ENCODE results near the gene ATF1. TPM values are rescaled to one million over a fixed set of nuclear protein-coding genes. Genes with fewer than 3 reads are reported as not detected.

The ATF1 gene
- total RNA-seq, 1 experiment from 2014 or later = 87.2 TPM

DNA sequence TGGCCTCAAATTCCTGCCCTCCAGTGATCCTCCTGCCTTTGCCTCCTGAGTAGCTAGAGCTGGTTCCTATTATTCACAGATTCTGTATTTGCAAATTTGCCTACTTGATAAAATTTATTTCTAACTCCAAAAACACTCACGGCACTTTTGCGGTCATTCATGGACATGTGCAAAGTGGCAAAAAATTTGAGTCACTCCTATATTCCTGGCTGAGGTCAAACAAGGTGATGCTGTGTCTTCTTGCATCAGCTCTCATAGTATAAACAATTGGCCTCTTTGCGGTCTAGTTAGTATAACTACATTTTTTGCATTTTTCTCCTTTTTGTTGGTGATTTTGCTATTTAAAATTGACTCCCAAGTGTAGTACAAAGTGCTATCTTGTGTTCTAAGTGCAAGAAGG lies 24.7 kb downstream of the ATF1 start:
- Mint-ChIP-seq H3K4me3 (ENCODE audit: unreplicated experiment) (no peak overlapping the region), H3K27me3 (ENCODE audit: insufficient read depth, unreplicated experiment) (no peaks in the 10 kb centered on the region), H3K36me3 (ENCODE audit: insufficient read depth, unreplicated experiment) (peaks cover 51% of the 10 kb centered on the region), H3K9me3 (ENCODE audit: unreplicated experiment) (peaks cover 8% of the 10 kb centered on the region), H3K4me1 (ENCODE audit: insufficient read depth, unreplicated experiment) (peaks cover 68% of the 10 kb centered on the region), H3K27ac (ENCODE audit: low read depth, unreplicated experiment) (peak overlapping the region; percentile 96)
- CTCF ChIA-PET = interaction anchor here (0.5 to 2.1 kb wide), 3 partner anchors 22 to 191 kb away, joined by 3 to 13 read pairs (median 4); no protein-coding TSS in a partner anchor
- POLR2A ChIA-PET = interaction anchor here (1.1 to 8.4 kb wide), 7 partner anchors 11 to 240 kb away, joined by 3 to 169 read pairs (median 12); partner anchors contain the start of genes ATF1 and SLC11A2
- TF ChIP-seq, protein P1, sequence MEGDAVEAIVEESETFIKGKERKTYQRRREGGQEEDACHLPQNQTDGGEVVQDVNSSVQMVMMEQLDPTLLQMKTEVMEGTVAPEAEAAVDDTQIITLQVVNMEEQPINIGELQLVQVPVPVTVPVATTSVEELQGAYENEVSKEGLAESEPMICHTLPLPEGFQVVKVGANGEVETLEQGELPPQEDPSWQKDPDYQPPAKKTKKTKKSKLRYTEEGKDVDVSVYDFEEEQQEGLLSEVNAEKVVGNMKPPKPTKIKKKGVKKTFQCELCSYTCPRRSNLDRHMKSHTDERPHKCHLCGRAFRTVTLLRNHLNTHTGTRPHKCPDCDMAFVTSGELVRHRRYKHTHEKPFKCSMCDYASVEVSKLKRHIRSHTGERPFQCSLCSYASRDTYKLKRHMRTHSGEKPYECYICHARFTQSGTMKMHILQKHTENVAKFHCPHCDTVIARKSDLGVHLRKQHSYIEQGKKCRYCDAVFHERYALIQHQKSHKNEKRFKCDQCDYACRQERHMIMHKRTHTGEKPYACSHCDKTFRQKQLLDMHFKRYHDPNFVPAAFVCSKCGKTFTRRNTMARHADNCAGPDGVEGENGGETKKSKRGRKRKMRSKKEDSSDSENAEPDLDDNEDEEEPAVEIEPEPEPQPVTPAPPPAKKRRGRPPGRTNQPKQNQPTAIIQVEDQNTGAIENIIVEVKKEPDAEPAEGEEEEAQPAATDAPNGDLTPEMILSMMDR (IDR thresholded peaks at IDR 0.05; ENCODE audit: unreplicated experiment) = no peak
- intact Hi-C loops (cut with micrococcal nuclease) = no loop called here
- no TSS peak for BruUV-seq (replicated peaks)
- DNase-seq (ENCODE audit: unreplicated experiment) = peak; percentile 87

DNA sequence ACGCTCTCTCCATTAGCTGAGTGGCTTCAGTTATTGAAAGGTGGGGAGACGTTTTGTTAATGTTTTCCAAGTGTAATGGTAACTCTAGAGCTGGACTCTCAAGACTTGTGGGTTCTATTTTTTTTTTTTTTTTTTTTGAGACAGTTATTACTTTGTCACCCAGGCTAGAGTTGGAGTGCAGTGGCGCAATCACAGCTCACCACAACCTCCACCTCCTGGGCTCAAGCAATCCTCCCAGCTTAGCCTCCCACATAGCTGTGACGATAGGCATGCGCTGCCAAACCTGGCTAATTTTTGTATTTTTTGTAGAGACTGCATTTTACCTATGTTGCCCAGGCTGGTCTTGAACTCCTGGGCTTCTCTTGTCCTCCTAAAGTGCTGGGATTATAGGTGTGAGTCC lies 26.2 kb downstream of the ATF1 start:
- BruUV-seq (replicated peaks) = no TSS peak

DNA sequence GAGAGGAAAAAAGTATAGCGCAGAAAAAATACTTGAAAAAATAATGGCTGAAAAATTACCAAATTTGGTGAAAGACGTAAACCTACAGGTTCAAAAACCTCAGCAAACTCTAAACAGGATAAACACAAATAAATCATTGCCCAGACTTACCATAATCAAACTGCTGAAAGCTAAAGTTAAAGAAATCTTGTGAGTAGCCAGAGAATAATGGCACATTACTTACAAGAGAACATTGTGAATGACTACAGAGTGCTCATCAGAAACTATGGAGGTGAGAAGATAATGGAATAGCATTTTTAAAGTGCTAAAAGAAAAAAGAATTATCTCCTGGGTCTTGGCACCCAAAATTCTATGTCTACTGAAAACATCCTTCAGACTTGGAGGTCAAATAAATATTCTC lies 36.0 kb downstream of the ATF1 start:
- ChIA-PET POLR2A (interaction anchor here (1.0 to 2.3 kb wide), 3 partner anchors 12 to 36 kb away, joined by 3 to 10 read pairs (median 4); partner anchors contain the start of gene ATF1), CTCF (interaction anchor here (0.6 to 0.7 kb wide), 2 partner anchors 9 to 27 kb away, joined by 3 to 5 read pairs; no protein-coding TSS in a partner anchor)
- Mint-ChIP-seq H3K9me3 (ENCODE audit: unreplicated experiment) (no peaks in the 10 kb centered on the region), H3K36me3 (ENCODE audit: insufficient read depth, unreplicated experiment) (peaks cover 82% of the 10 kb centered on the region), H3K27ac (ENCODE audit: low read depth, unreplicated experiment) (no peak overlapping the region), H3K27me3 (ENCODE audit: insufficient read depth, unreplicated experiment) (no peaks in the 10 kb centered on the region), H3K4me3 (ENCODE audit: unreplicated experiment) (no peak overlapping the region), H3K4me1 (ENCODE audit: insufficient read depth, unreplicated experiment) (peaks cover 6% of the 10 kb centered on the region)
- intact Hi-C loops (cut with micrococcal nuclease) = loop anchor here (2.0 kb wide), 1 partner anchor 35 kb away; the partner anchor contains the start of gene ATF1
- no TSS peak for BruUV-seq (replicated peaks)
- TF ChIP-seq, protein P1 (IDR thresholded peaks at IDR 0.05; ENCODE audit: unreplicated experiment) = no peak
- DNase-seq (ENCODE audit: unreplicated experiment) = no peak

More for the DNA sequence above, 26.2 kb downstream of the ATF1 start:
- no peaks in the 10 kb centered on the region for H3K27me3 Mint-ChIP-seq (ENCODE audit: insufficient read depth, unreplicated experiment)
- H3K4me3 Mint-ChIP-seq (ENCODE audit: unreplicated experiment) = no peak overlapping the region
- no peak for DNase-seq (ENCODE audit: unreplicated experiment)
- H3K9me3 Mint-ChIP-seq (ENCODE audit: unreplicated experiment) = peaks cover 8% of the 10 kb centered on the region
- ChIA-PET CTCF (interaction anchor here (0.8 to 1.9 kb wide), 3 partner anchors 17 to 25 kb away, joined by 3 to 8 read pairs (median 3); no protein-coding TSS in a partner anchor), POLR2A (interaction anchor here (0.6 to 2.5 kb wide), 6 partner anchors 14 to 529 kb away, joined by 3 to 15 read pairs (median 3); partner anchors contain the start of gene ATF1)
- intact Hi-C loops (cut with micrococcal nuclease) = no loop called here
- peaks cover 48% of the 10 kb centered on the region for H3K36me3 Mint-ChIP-seq (ENCODE audit: insufficient read depth, unreplicated experiment)
- H3K4me1 Mint-ChIP-seq (ENCODE audit: insufficient read depth, unreplicated experiment) = peaks cover 60% of the 10 kb centered on the region
- TF ChIP-seq, protein P1 (IDR thresholded peaks at IDR 0.05; ENCODE audit: unreplicated experiment) = no peak
- H3K27ac Mint-ChIP-seq (ENCODE audit: low read depth, unreplicated experiment) = peak overlapping the region; percentile 69

DNA sequence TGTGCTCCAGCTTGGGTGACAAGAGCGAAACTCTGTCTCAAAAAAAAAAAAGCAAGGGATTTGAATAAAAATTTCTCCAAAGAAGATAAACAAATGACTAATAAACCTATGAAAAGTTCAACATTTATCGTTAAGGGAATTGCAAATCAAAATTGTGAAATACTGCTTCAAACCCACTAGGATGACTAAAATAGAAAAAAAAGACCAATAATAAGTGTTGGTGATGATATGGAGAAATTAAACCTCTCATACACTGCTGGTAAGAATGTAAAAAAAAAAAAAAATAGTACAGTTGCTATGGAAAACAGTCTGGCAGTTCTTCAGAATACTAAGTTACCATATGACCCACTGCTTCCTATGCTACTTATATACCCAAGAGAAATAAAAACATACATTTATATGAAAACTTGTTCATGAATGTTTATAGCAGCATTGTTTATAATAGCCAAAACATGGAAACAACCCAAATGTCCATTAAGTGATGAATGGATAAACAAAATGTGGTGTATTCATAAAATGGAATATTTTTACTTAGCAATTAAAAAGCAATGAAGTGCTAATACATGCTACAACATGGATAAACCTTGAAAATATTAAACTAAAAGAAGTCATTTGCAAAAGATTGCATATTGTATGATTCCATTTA lies 39.5 kb downstream of the ATF1 start:
- DNase-seq (ENCODE audit: unreplicated experiment) = no peak
- POLR2A ChIA-PET = interaction anchor here (0.6 to 0.8 kb wide), 3 partner anchors 13 to 239 kb away, joined by 3 to 4 read pairs (median 3); no protein-coding TSS in a partner anchor
- CTCF ChIA-PET = interaction anchor here (0.8 kb wide), 1 partner anchor 184 kb away, joined by 3 read pairs; no protein-coding TSS in a partner anchor

More for the DNA sequence above, 39.5 kb downstream of the ATF1 start:
- H3K4me3 Mint-ChIP-seq (ENCODE audit: unreplicated experiment) = no peak overlapping the region
- no TSS peak for BruUV-seq (replicated peaks)
- H3K36me3 Mint-ChIP-seq (ENCODE audit: insufficient read depth, unreplicated experiment) = peaks cover 63% of the 10 kb centered on the region
- H3K4me1 Mint-ChIP-seq (ENCODE audit: insufficient read depth, unreplicated experiment) = no peaks in the 10 kb centered on the region
- no peaks in the 10 kb centered on the region for H3K27me3 Mint-ChIP-seq (ENCODE audit: insufficient read depth, unreplicated experiment)
- intact Hi-C loops (cut with micrococcal nuclease) = no loop called here
- TF ChIP-seq, protein P1 (IDR thresholded peaks at IDR 0.05; ENCODE audit: unreplicated experiment) = no peak
- no peak overlapping the region for H3K27ac Mint-ChIP-seq (ENCODE audit: low read depth, unreplicated experiment)
- H3K9me3 Mint-ChIP-seq (ENCODE audit: unreplicated experiment) = no peaks in the 10 kb centered on the region

Data from MCF 10A (cell line).